NCI-H748 (cell line): ENCODE results near the gene ABT1.

Source experiments
- DNase-seq: peaks from one replicate; lab custom pipeline; 2025; ENCODE audit not compliant: unreplicated experiment; lab: John Stamatoyannopoulos, UW

Gene ABT1

DNA sequence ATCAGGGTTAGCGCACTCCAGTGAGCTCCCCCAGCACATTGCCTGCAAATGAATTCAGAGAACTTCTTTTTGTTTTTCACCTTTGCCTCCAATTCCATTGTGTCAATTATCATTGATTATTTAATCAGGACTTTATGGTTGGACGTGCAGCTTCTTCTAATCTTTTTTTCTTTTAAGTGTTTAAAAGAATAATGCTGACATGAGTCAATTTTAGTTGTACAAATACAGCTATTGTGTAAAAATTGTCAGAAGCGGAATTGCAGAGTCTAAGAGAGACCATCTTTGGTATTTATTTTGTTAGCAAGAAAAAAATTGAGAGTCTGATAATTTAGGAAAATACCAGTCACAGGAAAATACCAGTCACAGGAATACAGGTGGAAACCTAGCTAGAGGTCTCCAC, 5.5 kb downstream of the ABT1 start:
- DNase-seq: no peak

DNA sequence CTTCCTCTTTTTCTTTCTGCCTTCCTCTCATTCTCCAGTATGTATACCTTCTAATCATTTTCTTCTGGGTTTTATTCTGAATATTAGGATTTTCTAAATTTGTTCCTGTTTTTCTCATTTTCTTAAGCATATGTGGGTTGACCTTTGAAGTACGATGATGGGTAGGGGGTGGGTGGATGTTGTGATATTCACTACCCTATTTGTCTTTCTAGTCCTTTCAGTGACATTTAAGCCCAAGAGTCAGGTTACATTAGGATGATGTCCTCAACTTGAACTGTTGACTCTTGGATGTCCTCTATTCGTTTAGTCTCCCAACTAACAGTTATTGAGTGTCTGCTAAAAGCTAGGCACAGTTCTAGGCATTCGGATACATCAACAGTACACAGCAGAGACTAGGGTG, 7.3 kb downstream of the ABT1 start:
- DNase-seq: no peak

DNA sequence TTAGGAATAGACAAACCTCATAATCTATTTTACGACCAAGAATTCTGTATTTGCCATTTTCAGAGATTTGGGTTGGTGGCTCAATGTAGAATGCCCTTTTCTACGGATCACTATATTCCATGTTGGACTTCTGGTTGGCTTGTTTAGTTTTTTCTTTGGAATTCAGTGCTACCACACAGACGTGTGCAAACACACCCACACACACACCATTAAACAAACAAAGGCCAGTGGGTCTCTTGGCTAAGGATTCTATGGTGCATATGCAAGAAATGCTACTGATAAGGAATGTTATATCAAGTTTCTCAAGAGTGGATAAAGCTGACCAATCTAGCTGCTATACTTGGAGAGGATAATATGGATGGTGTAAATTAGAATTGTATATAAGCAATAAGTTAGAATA, 8.0 kb downstream of the ABT1 start:
- no peak for DNase-seq

DNA sequence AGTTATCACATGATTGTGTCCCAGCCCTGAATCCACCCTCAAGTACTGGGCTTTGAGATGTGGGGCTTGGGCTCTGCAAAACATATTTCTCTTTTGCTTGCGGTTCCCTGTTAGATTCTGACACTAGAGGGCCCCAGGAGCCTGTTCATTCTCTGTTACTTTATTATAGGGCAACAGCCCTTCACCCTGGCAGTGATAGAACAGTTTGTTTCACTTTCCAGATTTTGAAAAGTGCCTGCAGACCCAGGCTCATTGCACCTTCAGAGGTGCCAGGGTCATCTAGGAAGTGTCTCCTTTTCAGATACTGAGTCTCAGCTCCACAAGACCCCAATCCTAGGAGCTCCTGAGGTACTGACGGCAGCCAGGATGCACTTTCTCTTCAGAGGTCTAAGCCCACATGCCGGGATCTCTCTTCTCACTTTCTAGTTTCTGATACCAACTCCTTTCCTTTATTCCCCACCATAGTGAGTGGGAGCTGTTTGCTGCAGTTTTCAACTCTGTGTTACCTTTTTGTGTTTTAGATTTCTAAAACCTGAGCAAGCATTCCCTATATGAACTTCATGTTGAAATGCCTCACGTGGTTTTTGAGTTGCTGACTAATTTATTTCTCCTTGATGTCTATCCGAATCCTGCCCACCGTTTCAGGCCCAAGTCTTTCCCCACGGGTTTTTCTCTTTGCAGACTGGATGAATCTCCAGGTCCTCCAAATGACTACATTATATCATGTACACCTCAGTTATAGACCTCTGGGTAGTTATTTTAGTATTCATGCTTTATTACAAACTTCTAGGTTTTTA, 10.9 kb downstream of the ABT1 start:
- peak; percentile 87 for DNase-seq

DNA sequence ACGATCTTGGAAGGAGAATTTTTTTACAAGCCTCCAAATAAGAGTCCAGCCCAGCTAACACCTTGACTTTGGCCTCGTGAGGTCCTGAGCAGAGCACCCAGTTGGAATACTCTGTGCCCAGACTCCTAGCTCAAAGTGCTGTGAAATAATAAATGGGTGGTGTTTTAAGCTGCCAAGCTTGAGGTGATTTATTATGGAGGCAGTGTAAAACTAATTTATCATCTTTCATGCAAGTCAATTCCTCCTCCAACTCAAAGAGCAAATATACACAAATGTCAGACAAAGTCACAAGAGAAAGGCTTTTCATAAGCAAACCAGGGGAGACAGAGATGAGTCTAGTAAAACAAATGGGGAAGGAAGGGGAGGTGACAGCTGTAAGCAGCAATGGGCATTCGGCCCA, 12.7 kb downstream of the ABT1 start:
- DNase-seq: no peak

DNA sequence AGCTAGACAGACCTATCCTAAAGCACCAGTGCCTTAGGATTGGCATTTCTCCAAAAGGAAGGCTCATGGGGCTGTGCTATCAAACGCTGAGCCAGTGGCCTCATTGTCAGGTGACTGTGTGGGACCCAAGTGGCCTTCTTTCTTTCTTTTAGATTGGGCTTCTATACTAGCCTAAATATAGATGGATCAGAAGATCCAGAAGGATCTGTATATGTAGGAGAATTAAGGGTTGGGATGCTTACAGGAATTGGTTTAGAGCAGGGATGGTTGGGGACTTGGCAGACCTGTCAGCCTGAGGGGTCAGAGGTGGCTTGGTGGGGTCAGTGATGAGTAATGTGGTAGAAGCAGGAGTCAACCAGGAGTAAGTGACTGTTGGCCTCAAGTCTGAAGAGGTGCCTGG, 14.8 kb downstream of the ABT1 start:
- no peak for DNase-seq

DNA sequence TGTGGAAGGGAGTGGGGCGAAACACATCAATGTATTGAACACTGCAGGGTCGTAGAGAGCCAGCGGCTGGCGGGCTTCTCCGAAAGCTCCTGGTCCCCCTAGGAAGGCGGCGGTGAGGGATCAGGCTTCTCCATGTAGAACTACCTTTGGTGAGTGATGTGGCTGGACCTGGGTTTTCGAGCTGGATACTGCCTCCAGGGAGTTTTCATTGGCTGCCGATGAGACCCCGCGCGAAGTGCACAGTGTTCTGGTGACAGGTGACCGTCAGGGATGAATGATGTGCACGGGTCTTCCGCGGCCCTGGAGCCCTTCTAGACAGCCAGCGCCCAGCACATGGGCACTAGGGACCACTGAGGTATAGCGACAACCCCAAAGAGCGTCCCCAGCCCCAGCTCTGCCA, 16.4 kb downstream of the ABT1 start:
- no peak for DNase-seq

DNA sequence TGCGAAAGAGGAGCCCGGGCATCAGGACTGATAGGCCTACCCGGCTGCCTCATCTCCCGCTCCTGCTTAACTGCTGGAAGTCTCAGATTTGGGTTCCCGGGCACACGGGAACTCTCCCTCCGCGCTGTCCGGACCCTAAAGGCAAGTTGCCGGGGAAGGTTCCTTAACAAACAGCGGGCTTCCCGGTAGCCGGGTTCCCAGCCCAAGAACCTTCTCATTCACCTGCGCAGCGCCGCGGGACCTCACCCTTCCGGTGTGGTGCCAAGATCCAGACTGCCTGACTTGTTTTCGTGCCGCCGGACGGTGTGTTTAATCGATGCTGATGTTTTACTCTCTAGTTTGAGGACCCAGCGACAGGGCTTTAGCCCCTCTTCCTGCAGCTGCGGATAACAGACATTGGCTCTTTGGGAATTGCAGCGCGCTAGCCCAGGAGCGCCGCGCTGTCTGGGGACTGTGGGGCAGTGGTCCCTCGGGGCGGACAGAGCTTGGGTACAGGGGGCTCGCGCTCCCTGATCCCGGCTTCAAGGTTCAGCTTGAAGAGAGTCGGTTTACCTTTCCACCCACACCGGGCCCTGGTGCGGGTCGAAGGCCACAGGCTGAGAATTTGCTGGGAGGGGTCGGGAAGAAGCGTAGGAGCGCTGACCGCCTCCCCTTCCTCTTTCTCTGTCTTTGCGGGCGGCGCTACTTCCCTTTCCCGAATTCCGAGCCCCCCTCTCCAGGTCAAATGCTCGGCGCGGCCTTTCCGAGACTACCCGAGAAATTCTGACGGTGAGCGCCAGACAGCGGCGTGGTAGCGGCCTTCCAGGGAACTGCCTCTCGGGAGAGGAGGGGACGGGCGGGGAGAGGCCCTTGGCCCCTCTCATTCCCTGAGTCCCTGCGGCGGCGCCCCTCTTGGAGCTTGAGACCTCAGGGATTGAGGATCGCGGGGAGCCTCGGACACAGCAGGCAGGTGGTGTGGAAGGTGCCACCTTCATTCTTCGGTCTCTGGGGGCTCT, 17.2 kb downstream of the ABT1 start:
- DNase-seq: no peak

DNA sequence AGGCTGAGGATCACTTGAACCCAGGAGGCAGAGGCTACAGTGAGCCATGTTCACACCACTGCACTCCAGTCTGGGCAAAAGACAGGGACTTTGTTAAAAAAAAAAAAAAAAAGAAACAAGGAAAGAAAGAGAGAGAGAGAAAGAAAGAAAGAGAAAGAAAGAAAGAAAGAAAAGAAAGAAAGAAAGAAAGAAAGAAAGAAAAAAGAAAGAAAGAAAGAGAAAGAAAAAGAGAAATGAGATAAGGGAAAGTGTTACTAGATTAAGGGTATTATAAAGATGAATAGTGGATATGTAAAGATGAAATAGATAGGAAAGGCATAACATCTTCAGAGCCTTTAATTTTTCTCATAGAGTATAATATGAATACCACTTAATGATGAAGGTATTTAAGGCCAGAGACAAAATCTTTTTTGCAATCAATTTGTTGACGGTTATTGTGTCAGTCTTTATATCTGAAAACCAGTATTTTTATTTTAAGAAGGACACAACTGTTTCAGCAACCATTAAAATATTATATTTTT, 26.6 kb downstream of the ABT1 start:
- no peak for DNase-seq

DNA sequence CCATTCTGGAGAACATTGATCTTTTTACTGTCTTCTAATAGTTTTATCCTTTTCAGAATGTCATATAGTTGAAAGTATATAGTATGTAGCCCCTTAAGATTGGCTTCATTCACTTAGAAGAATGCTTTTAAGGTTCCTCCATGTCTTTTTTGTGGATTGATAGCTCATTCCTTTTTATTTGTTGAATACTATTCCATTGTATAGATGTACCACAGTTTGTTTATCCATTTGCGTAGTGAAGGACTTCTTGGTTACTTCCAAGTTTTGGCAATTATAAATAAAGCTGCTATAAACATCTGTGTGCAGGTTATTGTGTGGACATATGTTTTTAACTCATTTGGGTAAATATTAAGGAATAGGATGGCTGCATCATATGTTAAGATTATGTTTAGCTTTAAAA, 27.8 kb downstream of the ABT1 start:
- DNase-seq: no peak

DNA sequence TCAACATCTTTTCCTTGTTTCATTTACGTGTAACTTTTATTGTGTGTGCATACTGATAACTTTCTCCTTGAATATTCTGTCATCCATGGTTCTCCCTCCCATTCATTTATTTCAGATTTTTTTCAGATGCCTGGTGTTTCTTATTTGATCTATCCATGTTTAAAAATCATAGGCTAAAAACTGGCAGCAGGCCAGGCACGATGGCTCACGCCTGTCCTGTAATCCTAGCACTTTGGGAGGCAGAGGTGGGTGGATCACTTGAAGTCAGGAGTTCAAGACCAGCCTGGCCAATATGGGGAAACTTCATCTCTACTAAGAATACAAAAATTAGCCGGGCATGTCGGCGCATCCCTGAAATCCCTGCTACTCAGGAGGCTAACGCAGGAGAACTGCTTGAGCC, 31.1 kb downstream of the ABT1 start:
- no peak for DNase-seq

DNA sequence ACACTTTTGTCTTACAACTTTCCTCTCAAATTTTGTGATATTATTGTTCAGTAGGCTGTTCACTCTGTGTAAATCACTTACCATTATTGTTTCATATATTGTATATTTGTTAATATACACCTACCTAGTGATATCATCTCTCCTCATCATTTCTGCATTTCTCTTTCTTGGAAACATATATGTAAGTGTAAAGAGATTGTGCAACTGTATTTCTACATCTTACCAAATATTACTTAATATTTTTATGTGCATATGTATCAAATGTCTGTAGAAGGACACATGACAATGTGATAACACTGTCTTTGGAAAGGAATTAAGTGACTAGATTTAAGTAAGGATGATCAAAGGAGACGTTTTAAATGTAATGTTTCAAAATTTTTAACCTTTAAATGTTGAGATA, 32.6 kb downstream of the ABT1 start:
- no peak for DNase-seq

DNA sequence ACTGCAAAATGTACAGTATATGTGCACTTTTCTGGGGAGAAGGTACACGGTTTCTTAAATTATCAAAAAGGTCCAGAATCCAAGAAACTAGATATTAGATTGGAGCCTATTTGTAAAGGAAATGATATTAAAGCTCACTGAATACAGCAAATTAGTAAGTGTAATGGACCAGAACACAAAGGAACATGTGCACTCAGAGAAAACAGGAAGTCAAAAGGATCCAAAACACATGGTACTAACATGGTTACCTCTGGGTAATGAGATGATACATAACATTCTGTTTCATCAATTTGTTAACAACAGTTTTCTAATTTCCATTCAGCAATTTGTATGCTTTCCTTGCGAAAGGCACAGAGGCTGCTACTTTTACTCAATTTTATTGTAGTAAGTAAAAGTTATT, 44.1 kb downstream of the ABT1 start:
- DNase-seq: no peak

DNA sequence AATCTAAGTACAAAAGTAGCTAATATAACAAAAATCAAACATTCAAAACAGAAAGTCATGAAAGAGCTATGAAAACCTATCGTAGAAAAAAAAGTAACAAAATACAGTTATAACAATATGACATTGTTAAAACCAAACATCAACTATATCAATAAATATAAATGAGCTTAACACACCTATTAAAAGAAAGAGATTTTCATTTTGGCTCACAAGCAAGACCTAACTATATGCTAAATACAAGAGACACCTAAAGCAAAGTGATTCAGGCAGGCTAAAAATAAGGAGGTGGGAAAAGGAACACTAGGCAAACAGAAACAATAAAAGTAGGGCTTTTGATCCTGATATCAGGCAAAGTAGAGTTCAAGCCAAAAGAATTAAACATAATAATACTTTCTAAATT, 49.3 kb downstream of the ABT1 start:
- DNase-seq: no peak
